Umbilical cord (tissue), 2 donors: Measurements from ENCODE around the gene NKX2-1. TPM values are rescaled to one million over a fixed set of nuclear protein-coding genes. Genes with fewer than 3 reads are reported as not detected.
A peak's percentile ranks its signal among the peaks of the same experiment; 100 is the strongest.
"Not testable (repeated sequence)": the region's sequence is repeated elsewhere in the genome, so short reads cannot be mapped to it uniquely, and the experiment has no call there.

Experiments
- DNase-seq: peaks from one replicate; pipeline ENCODE4 v3.0.0-alpha.2; 2015; ENCODE audit warnings: low spot score
- total RNA-seq: library from RNA; depleted of rRNA; stranded (reverse); fragments of >200 nt; gene quantifications from one replicate; pipeline ENCODE4 v1.2.3, GENCODE V29; 2014; ENCODE audit warnings: low replicate concordance; ENCODE audit not compliant: insufficient read depth

Gene NKX2-1
- total RNA-seq, result 2.9 TPM

DNA sequence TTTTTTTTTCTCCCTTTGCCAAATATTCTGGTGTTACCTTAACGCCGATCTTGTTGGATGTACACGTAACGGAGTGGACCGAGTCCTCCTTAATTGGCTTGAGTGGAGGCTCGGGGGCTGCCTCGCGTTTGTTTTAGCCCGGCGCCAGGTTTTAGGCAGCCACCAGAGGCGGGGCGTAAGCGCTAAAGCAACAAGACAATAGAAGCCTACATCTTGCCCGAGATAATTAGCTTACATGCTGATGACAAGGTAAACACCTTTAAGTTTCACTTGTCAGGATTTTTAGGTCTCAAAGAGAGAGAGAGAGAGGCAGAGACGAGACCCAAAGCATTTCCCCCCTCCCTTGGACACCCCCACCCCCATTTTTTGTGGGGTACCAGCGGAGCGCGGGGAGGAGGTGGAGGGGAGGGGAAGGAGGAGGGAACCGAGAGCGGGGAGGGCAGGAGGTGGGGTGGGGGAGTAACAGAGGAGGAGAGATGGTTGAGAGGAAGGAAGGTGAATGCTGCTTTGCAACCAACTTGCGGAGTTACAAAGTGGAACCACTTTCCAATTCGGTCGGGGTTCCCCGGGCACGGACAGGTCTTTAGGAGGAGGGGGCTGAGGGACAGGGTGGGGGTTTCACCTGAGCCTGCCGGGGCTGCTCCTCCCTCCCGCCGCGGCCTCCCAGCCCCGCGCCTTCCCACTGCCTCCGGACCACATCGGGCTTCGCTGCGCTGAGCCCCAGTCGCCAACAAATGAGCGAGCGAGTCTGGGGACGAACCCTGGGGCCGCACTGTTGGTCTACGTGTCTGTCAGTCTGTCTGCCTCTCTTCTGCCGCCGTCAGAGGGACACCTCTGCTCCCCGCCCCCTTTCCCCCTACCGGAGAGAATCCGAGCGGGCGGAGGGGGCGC is at the start of gene NKX2-1:
TSS of gene NKX2-1 (minus strand) at position 802 of the 891 bp plus-strand sequence. CDS start at position 699, 103 bp downstream.
- no peak for DNase-seq

DNA sequence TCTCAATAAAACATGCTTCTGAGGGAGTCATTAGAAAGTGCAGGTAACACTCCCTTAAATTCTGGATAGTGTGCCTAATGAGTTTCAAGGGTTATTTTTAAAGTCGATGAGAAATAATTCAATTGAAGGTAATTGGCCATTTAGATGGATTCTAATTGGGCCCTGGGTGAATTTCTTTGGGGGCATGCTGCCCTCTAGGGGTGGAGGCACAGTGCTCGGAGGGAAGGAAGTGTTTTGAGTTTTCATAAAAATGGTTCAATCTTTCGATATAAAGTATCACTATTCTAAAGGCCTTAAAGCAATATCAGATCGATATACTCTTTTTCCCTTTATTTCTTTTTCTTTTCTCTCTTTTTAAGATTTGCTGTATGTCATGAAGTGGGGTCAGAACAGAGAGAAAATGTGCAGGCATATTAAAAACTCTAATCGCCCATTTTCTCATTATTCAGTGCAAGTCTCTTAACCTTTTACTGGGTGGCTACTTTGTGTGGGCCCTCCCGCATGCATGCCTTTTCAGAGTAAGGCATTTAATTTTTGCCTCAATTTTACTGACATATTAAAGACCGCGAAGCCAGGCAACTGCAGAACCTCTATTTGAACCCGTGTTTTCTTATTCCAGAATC is 36.9 kb upstream of the NKX2-1 start:
- no peak for DNase-seq

DNA sequence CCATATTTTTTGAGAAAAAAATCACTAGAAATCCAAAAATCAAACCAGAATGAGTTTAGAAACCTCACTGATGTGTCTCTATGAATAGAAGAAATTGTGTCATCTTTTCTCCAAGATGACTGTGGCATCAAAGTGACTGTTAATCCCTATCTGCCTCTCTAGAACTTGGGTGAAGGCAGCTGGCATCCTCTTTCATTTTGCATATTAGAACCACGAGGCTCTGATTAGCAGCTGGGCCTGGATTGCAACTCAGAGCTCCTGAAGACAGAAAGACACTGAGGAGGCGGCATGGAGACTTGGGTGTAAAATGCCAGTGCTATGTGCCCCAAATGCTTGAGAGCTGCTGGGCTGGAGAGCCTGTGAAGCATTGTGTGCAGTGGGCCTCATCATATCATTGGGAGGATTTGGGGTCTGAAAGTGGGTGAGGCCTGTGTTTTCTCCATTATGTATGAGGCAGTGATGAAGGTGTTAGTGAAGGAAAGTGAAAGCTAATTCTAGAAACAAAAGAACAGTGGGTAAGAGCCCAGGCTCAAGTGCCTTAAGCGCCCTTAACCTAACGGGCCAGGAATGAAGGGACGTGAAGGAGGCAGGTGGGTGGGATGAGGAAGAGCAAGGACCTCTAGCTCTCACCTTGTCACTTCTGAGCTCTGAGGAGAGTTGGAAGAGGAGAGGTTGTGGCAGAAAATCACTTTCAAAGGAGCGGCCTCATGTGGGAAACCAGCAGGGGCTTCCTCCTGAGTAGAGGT is 36.1 kb upstream of the NKX2-1 start:
- DNase-seq, result no peak

GRCh38 chr14:36553656-36554260 is 33.7 kb upstream of the NKX2-1 start:
- peak; percentile 33 for DNase-seq

GRCh38 chr14:36550899-36551298 is 30.9 kb upstream of the NKX2-1 start:
- no peak for DNase-seq

- not testable (repeated sequence) for DNase-seq
These were observed 24.2 kb upstream of the NKX2-1 start for GRCh38 chr14:36544280-36544679.

- no peak for DNase-seq
These were observed 18.0 kb upstream of the NKX2-1 start for GRCh38 chr14:36538051-36538450.

GRCh38 chr14:36529062-36529461 is 9.0 kb upstream of the NKX2-1 start:
- DNase-seq, result no peak

- DNase-seq, result no peak
These were observed 5.7 kb upstream of the NKX2-1 start for GRCh38 chr14:36525746-36526099.

DNA sequence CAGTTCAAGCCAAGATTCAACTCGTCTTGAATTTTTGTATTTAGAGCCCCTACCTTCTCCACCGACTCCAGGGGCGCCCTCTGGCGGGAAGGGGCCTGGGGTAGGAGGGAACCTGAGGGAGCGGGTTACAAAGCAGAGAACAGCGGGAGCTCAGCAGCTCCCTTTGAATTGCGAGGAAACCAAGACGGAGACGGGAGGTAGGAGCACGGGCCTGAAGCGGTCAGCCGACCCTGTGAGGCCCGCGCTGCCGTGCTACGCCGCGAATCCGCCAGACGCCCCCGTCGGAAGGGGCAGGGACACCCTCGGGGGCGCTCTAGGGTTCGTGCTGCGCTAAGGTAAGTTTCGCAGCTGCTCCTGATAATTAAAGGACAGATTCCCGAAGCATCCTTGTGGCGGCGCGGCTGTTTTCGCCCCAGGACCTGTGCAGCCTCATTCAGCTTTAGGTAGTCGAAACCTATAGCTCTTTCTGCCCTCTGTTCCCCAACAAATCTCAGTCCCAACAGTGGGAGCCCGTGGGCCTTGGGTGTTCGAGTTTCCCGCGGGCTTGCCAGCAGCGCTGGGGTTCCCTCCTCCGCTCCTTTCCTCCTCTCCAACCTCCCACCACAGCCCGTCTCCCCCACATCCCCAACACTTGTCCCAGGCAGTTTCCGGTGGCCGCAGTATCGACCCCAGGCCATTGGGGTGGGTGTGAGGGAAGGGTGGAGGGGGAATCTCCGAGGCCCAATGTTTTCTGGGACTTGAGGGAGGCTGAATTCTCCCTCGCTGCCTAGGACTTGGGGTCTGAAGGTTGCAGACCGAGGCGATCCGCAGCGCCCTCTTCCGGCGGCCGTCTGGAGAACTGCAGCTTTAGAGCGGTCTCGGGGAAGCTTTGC is 5.1 kb upstream of the NKX2-1 start:
- DNase-seq, result no peak

DNA sequence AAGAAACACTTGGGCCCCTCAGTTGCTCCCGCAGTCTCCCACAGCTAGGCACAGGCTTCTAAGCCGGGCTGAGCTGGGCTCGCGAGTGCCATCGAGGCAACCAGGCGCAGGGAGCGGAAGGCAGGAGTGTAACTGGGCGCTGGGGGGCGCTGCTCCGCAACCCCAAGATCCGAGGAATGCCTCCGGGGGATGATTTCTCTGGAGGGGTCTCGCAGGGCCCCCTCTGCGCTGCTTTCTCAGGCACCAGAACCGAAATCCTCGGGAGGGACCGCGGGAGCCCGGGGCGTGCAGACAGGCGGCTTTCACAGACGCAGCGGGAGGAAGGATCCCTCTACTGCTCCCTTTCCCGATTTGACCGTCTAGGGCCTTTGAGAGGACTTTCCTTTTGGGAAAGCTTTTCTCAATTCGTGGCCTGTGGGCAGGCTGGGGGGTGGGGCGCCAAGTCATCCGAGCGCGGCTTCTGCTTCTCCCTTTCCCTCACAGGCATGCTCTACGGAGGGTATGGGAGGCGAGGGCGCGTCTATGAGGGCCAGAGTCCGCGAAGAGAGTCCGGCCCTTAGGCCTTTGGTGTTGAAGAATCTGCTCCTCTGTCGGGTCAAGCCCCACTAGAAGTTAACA is 4.3 kb upstream of the NKX2-1 start:
- no peak for DNase-seq

GRCh38 chr14:36522972-36523715 is 3.1 kb upstream of the NKX2-1 start:
- DNase-seq, result no peak

GRCh38 chr14:36522347-36522971 is 2.4 kb upstream of the NKX2-1 start:
- no peak for DNase-seq

DNA sequence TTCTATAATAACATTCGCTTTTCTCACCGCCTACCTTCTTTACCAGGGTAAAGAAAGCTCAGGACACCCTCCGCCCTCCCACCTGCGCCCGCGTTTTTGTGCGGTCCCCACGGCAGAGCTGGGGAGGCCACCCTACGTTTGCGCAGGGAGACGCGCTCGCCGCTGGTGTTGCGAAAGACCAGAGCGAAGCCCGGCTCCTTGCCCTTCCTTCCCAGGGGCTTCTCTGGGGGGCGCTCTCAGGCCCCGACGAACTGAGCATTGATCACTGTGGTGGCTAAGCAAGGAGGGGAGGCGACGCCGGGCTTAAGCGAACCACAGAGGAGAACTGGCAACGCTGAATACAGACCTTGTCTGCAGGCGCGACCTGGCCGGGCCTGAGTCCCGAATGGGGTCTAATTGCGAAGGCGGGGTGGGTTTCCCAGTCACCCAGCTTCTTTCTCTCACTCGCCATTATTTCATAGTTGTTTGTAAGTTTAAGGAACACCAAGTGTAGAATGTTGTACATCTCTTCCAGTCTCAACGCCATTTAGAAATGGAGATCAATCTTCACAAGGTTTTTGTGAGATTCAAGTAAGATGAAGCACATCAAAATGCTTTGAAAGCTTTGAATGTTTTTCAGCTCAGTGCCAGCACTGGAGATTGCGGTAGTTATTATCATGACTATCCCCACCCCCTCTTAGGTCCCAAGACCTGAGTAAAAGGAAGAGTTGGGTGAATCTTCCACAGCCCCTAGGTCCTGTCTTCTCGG is 1.7 kb upstream of the NKX2-1 start:
- no peak for DNase-seq

DNA sequence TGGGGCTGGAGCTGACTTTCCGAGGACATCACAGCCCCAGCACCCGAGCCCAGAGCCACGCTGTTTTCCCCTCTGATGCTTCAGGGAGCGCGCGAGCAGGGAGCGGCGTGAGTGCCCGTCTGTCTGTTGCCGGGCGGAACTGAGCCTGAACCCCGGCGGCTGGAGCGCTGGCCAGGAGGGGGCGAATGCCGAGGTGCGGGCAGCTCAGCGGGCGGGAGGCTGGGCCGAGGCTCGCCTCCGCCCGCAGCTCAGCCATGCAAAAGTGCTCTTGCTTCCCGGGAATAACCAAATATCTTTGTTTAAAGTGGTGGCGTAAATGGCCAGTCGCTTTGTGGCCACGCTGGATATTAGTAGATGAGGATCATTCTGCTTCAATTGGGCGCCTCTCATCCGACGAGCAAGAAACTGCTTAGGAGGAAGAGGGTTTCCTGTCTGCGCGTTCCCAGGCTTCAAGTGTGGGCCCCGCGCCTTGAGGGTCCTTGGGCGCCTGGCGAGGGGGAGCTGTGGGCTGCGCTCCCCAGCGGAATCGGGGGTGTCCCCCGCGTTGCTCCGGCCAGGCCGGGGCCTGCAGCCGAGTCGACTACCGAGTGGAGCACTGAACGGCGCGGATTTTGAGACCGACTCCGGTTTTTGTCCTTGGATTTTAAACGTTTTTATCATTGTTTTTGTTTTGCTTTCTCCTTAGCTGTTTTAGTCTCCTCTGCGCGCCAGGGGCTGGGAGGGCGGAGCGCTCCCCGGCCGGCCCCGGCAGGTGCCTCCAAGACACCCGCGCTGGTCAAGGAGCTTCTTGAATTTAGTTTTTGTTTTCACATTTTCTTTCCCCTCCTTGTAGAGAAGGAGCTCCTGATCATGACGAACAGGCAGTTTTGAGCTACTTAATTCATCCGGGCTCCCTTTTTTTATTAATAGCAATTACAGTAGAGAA is 831 bp upstream of the NKX2-1 start:
- no peak for DNase-seq

DNA sequence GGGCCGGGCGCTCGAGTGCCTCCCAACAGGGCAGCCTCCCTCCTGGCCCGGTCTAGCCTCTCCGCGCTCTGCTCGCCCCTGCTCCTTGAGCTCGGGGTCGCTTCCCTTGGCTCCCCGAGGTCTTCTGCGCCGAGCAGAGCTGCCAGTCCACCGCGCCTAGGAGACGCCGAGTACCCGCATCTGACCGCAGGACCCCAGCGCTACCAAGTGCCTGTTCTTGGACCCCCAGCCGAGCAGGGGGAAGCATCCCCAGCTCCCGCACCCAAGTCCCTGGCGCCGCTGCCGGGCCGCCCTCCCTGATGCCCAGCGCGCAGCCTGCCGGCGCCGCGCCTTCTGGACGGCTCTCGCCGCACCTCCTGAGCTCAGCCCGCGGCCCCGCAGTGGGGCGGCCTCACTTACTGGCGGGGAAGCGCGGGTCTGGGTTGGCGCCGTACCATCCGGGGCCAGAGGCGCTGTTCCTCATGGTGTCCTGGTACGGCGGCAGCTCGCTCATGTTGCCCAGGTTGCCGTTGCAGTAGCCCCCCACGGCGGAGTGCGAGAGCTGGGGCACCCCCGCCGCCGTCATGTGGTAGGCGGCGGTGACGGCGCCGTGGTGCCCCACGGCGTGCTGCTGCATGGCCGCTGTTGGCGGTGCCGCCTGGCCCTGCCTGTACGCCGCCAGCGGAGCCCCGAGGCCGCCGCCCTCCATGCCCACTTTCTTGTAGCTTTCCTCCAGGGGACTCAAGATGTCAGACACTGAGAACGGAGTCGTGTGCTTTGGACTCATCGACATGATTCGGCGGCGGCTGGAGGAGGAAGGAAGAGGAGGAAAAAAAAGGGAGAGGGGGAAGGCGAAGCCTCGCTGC is 1.2 kb downstream of the NKX2-1 start:
- DNase-seq, result no peak
